ENCODE results near the gene NIPSNAP2. TPM values are rescaled to one million over a fixed set of nuclear protein-coding genes. Genes with fewer than 3 reads are reported as not detected.
"Not testable (repeated sequence)": the region's sequence is repeated elsewhere in the genome, so short reads cannot be mapped to it uniquely, and the experiment has no call there.

NIPSNAP2 gene
- total and polyA plus RNA-seq, 10 of the 15 experiments (the other 5 are each of a cell fraction or from before 2014, with no cell fraction given), result 24.7 to 88.5 (median 49.9) TPM

DNA sequence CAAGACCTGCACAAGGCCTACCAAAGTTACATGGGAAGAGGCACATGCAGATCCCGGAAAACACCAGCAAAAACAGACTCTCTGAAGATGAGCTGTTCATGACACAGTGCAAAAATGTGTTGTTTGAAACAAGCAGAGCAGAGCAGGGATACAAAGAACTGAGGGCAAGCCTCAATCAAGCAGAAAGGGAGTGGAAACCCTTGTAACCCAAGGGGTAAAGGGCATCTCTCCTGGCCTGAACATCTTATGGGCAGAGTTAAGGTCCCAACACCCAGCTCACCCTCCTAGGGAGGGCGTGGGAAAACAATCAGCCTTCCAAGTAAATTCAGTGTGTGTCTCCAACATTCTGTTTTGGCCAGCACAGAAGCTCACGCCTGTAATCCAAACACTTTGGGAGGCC is 76.3 kb downstream of the NIPSNAP2 start:
- H3K36me3 ChIP-seq (ENCODE audit: control insufficient read depth in 2 of 2, insufficient read depth in 2 of 2, low read length in 1 of 2), result no peaks in the 10 kb centered on the region
- no peak overlapping the region for H3K4me3 ChIP-seq
- TF ChIP-seq ZNF217 (IDR thresholded peaks at IDR 0.05) (no peak), SMC3 (IDR thresholded peaks at IDR 0.05; ENCODE audit: borderline replicate concordance, low read length) (no peak), CBX5 (IDR thresholded peaks at IDR 0.05; ENCODE audit: low read depth) (no peak), HCFC1 (IDR thresholded peaks at IDR 0.05; ENCODE audit: low read length) (no peak), YY1 (IDR thresholded peaks at IDR 0.05; ENCODE audit: low read depth, low read length) (no peak)
- TF ChIP-seq, protein P1, sequence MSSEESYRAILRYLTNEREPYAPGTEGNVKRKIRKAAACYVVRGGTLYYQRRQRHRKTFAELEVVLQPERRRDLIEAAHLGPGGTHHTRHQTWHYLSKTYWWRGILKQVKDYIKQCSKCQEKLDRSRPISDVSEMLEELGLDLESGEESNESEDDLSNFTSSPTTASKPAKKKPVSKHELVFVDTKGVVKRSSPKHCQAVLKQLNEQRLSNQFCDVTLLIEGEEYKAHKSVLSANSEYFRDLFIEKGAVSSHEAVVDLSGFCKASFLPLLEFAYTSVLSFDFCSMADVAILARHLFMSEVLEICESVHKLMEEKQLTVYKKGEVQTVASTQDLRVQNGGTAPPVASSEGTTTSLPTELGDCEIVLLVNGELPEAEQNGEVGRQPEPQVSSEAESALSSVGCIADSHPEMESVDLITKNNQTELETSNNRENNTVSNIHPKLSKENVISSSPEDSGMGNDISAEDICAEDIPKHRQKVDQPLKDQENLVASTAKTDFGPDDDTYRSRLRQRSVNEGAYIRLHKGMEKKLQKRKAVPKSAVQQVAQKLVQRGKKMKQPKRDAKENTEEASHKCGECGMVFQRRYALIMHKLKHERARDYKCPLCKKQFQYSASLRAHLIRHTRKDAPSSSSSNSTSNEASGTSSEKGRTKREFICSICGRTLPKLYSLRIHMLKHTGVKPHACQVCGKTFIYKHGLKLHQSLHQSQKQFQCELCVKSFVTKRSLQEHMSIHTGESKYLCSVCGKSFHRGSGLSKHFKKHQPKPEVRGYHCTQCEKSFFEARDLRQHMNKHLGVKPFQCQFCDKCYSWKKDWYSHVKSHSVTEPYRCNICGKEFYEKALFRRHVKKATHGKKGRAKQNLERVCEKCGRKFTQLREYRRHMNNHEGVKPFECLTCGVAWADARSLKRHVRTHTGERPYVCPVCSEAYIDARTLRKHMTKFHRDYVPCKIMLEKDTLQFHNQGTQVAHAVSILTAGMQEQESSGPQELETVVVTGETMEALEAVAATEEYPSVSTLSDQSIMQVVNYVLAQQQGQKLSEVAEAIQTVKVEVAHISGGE (CRISPR knock-in tag; IDR thresholded peaks at IDR 0.05), result no peak
- TF ChIP-seq, protein P2, sequence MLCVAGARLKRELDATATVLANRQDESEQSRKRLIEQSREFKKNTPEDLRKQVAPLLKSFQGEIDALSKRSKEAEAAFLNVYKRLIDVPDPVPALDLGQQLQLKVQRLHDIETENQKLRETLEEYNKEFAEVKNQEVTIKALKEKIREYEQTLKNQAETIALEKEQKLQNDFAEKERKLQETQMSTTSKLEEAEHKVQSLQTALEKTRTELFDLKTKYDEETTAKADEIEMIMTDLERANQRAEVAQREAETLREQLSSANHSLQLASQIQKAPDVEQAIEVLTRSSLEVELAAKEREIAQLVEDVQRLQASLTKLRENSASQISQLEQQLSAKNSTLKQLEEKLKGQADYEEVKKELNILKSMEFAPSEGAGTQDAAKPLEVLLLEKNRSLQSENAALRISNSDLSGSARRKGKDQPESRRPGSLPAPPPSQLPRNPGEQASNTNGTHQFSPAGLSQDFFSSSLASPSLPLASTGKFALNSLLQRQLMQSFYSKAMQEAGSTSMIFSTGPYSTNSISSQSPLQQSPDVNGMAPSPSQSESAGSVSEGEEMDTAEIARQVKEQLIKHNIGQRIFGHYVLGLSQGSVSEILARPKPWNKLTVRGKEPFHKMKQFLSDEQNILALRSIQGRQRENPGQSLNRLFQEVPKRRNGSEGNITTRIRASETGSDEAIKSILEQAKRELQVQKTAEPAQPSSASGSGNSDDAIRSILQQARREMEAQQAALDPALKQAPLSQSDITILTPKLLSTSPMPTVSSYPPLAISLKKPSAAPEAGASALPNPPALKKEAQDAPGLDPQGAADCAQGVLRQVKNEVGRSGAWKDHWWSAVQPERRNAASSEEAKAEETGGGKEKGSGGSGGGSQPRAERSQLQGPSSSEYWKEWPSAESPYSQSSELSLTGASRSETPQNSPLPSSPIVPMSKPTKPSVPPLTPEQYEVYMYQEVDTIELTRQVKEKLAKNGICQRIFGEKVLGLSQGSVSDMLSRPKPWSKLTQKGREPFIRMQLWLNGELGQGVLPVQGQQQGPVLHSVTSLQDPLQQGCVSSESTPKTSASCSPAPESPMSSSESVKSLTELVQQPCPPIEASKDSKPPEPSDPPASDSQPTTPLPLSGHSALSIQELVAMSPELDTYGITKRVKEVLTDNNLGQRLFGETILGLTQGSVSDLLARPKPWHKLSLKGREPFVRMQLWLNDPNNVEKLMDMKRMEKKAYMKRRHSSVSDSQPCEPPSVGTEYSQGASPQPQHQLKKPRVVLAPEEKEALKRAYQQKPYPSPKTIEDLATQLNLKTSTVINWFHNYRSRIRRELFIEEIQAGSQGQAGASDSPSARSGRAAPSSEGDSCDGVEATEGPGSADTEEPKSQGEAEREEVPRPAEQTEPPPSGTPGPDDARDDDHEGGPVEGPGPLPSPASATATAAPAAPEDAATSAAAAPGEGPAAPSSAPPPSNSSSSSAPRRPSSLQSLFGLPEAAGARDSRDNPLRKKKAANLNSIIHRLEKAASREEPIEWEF (IDR thresholded peaks at IDR 0.05; ENCODE audit: insufficient replicate concordance, low read depth, low read length), result no peak
- H3K4me1 ChIP-seq (ENCODE audit: control insufficient read depth, insufficient read depth, low read length), result no peaks in the 10 kb centered on the region
- no peaks in the 10 kb centered on the region for H3K9me3 ChIP-seq (replicated peaks; ENCODE audit: control insufficient read depth, insufficient read depth, low read length)
- intact Hi-C loops (cut with micrococcal nuclease; ENCODE audit: unreplicated experiment) (no loop called here), in situ Hi-C loops (cut with MboI) (no loop called here)
- DNase-seq (ENCODE audit: low read depth, low spot score), result no peak
- no peak overlapping the region for H3K27ac ChIP-seq (ENCODE audit: control insufficient read depth, insufficient read depth)
- CTCF ChIA-PET, result interaction anchor here (1.4 to 1.6 kb wide), 2 partner anchors 11 to 37 kb away, joined by 3 to 4 read pairs; partner anchors contain the start of genes CCT6A and PSPH
- FAIRE-seq, result no peak
- ATAC-seq, result no peak
- no peak overlapping the region for H3K9ac ChIP-seq (ENCODE audit: control insufficient read depth, insufficient read depth, low read length)
- no peaks in the 10 kb centered on the region for H3K27me3 ChIP-seq (replicated peaks in 1 of 2; ENCODE audit: control insufficient read depth in 2 of 2, insufficient read depth in 2 of 2, low read length in 1 of 2)
- no TSS peak for BruUV-seq (replicated peaks)
- POLR2A ChIA-PET, result no interaction called here
- H3K4me2 ChIP-seq (ENCODE audit: control insufficient read depth, insufficient read depth), result no peak overlapping the region
- WGBS (ENCODE audit: insufficient coverage, insufficient replicate concordance, low lambda C conversion rate, missing lambda C conversion rate), result 100% methylated on average over 3 of the region's 3 CpGs
- SMC1A ChIA-PET (ENCODE audit: uncharacterized antibody, unreplicated experiment), result no interaction called here
- no peaks in the 10 kb centered on the region for H4K20me1 ChIP-seq (ENCODE audit: control insufficient read depth, insufficient read depth)
- H3K79me2 ChIP-seq (ENCODE audit: control insufficient read depth, insufficient read depth, low read length), result no peaks in the 10 kb centered on the region
- RAD21 ChIA-PET (ENCODE audit: unreplicated experiment), result no interaction called here
- no peak overlapping the region for H2AFZ ChIP-seq (ENCODE audit: control insufficient read depth, low read depth, low read length)

DNA sequence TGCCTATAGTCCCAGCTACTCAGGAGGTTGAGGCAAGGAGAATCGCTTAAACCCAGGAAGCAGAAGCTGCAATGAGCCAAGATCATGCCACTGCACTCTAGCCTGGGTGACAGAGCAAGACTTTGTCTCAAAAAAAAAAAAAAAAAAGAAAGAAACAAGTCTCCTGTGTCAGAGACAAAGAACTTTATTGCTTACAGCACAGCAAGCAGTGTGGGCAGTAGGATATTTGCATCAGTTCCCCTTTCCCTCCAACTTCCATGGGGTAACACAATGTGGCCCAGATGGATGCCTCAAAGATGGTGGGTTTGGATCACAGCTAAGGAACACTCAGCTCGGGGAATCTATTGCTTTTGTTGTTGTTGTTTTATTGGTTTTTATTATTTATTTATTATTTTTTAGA is 81.4 kb downstream of the NIPSNAP2 start:
- intact Hi-C loops (cut with micrococcal nuclease; ENCODE audit: unreplicated experiment); DNase-seq (ENCODE audit: low read depth, low spot score); H3K27ac ChIP-seq (ENCODE audit: control insufficient read depth, insufficient read depth); ATAC-seq; RAD21 ChIA-PET (ENCODE audit: unreplicated experiment); SMC1A ChIA-PET (ENCODE audit: uncharacterized antibody, unreplicated experiment); H3K27me3 ChIP-seq (replicated peaks in 1 of 2; ENCODE audit: control insufficient read depth in 2 of 2, insufficient read depth in 2 of 2, low read length in 1 of 2); FAIRE-seq; H3K36me3 ChIP-seq (ENCODE audit: control insufficient read depth in 2 of 2, insufficient read depth in 2 of 2, low read length in 1 of 2); H3K9me3 ChIP-seq (replicated peaks; ENCODE audit: control insufficient read depth, insufficient read depth, low read length); H2AFZ ChIP-seq (ENCODE audit: control insufficient read depth, low read depth, low read length); H3K4me1 ChIP-seq (ENCODE audit: control insufficient read depth, insufficient read depth, low read length); H3K4me2 ChIP-seq (ENCODE audit: control insufficient read depth, insufficient read depth); H4K20me1 ChIP-seq (ENCODE audit: control insufficient read depth, insufficient read depth); BruUV-seq (replicated peaks); H3K4me3 ChIP-seq; H3K9ac ChIP-seq (ENCODE audit: control insufficient read depth, insufficient read depth, low read length); in situ Hi-C loops (cut with MboI): not testable (repeated sequence)
- ChIA-PET POLR2A (interaction anchor here (0.7 kb wide), 1 partner anchor 318 kb away, joined by 4 read pairs; no protein-coding TSS in a partner anchor), CTCF (interaction anchor here (1.2 kb wide), 1 partner anchor 29 kb away, joined by 3 read pairs; no protein-coding TSS in a partner anchor)
- H3K79me2 ChIP-seq (ENCODE audit: control insufficient read depth, insufficient read depth, low read length), result peaks cover 12% of the 10 kb centered on the region
- 100% methylated on average over 1 of the region's 2 CpGs for WGBS (ENCODE audit: insufficient coverage, insufficient replicate concordance, low lambda C conversion rate, missing lambda C conversion rate)
